NCI-H2029 (cell line): Measurements from ENCODE around the gene KNTC1.
"Not testable (repeated sequence)": the region's sequence is repeated elsewhere in the genome, so short reads cannot be mapped to it uniquely, and the experiment has no call there.

ENCODE experiments used
- DNase-seq: peaks from one replicate; lab custom pipeline; 2025; lab: John Stamatoyannopoulos, UW

Gene KNTC1, protein sequence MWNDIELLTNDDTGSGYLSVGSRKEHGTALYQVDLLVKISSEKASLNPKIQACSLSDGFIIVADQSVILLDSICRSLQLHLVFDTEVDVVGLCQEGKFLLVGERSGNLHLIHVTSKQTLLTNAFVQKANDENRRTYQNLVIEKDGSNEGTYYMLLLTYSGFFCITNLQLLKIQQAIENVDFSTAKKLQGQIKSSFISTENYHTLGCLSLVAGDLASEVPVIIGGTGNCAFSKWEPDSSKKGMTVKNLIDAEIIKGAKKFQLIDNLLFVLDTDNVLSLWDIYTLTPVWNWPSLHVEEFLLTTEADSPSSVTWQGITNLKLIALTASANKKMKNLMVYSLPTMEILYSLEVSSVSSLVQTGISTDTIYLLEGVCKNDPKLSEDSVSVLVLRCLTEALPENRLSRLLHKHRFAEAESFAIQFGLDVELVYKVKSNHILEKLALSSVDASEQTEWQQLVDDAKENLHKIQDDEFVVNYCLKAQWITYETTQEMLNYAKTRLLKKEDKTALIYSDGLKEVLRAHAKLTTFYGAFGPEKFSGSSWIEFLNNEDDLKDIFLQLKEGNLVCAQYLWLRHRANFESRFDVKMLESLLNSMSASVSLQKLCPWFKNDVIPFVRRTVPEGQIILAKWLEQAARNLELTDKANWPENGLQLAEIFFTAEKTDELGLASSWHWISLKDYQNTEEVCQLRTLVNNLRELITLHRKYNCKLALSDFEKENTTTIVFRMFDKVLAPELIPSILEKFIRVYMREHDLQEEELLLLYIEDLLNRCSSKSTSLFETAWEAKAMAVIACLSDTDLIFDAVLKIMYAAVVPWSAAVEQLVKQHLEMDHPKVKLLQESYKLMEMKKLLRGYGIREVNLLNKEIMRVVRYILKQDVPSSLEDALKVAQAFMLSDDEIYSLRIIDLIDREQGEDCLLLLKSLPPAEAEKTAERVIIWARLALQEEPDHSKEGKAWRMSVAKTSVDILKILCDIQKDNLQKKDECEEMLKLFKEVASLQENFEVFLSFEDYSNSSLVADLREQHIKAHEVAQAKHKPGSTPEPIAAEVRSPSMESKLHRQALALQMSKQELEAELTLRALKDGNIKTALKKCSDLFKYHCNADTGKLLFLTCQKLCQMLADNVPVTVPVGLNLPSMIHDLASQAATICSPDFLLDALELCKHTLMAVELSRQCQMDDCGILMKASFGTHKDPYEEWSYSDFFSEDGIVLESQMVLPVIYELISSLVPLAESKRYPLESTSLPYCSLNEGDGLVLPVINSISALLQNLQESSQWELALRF (N-terminal part only)

DNA sequence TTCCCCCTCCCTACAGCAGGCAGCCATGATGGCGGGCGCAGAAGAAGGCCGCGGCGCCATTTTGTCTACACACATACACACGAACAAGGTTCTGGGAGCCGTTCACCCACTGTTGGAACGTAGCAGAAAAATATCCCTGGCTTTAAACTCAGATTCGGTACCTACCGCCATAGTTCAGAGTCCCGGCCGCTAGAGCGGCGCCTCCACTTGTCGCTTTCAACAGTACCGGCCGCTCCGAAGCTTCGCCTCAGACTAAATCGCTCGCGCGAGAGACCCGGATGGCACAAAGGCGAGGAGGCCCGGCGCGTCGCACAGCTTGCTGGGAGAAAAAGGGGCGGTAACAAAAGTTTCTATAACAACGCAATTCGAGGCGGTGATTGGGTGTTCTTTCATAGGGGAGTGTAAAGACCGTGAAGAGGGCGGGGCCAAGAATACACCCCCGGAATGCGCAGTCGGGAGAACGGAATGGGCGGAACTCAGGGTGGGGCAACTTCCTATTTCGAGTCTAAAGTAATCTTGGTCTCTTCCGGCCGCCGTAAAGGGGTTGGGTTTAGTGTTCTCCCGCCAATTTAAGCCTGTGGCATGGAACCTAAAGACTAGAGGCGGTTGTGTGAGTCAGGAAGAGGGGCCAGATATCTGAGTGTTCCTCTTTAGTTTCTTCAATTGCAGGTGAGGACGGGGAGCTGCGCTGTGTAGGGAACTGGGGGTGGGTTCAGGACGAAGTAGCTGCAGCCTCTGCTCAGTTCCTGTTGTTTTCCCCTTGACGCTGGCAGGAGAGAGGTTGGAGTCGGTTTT, at the start of gene KNTC1, which contains the start of gene RSRC2:
Gene KNTC1, plus strand, starts transcription at position 567 of the 795 bp plus-strand sequence. CDS start 2,815 bp downstream, outside the sequence.
Gene RSRC2, minus strand, starts transcription at position 254 of the 795 bp plus-strand sequence. Its CDS starts 83 bp downstream, at position 171.
- DNase-seq, result peak; percentile 99

DNA sequence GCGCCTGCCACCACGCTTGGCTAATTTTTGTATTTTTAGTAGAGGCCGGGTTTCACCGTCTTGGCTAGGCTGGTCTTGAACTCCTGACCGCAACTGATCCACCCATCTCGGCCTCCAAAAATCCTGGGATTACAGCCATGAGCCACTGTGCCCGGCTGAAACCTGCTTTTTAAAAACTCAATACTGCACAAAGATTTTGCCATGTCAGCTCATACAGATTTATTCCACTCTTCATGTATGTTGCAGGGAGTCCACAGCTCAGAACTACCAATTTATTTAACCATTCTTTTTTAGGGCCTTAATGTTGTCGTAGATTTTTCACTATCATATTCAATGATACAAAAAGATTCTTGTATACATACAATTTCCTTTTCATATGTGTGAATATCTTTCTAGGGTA, 46.3 kb upstream of the KNTC1 start:
- DNase-seq, result no peak

- DNase-seq, result no peak
Measured at GRCh38 chr12:122481861-122482260, 45.2 kb upstream of the KNTC1 start.

DNA sequence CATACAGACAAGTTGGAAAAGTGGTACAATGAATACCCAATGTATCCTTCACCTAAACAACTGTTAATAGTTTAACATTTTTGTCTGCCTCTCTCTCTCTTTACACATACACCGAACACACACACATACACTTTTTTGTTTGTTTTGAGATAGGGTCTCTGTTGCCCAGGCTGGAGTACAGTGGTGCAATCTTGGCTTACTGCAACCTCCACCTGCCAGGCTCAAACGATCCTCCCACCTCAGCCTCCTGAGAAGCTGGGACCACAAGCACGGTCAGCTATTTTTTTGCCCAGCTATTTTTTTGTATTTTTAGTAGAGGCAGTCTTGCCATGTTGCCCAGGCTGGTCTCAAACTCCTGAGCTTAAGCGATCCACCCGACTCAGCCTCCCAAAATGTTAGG, 43.1 kb upstream of the KNTC1 start:
- DNase-seq, result no peak

DNA sequence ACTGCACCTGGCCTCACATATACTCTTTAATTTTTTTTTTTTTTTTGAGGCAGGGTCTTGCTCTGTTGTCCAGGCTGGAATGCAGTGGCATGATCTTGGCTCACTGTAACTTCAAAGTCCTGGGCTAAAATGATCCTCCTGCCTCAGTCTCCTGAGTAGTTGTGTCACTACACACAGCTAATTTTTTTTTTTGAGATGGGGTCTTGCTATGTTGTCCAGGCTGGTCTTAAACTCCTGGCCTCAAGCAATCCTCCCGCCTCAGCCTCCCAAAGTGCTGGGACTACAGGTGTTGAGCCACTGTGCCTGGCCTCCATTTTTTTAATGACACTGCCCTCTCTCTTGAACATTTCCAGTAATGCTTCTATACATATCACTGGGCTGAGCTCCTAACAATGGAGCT, 42.7 kb upstream of the KNTC1 start:
- not testable (repeated sequence) for DNase-seq

DNA sequence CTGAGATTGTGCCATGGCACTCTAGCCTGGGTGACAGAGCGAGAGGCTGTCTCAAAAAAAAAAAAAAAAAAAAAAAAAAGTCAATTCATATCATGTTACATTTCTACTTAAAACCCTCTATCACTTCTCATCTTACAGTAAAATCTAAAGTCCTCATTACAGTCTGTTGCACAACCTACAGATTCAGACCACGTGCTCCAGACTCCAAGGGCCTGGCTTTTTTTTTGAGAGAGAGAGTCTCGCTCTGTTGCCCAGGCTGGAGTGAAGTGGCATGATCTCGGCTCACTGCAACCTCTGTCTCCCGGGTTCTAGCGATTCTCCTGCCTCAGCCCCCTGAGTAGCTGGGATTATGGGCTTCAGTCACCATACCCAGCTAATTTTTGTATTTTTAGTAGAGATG, 40.7 kb upstream of the KNTC1 start:
- DNase-seq, result peak; percentile 18

- no peak for DNase-seq
Measured at GRCh38 chr12:122486805-122487426, 40.1 kb upstream of the KNTC1 start.

DNA sequence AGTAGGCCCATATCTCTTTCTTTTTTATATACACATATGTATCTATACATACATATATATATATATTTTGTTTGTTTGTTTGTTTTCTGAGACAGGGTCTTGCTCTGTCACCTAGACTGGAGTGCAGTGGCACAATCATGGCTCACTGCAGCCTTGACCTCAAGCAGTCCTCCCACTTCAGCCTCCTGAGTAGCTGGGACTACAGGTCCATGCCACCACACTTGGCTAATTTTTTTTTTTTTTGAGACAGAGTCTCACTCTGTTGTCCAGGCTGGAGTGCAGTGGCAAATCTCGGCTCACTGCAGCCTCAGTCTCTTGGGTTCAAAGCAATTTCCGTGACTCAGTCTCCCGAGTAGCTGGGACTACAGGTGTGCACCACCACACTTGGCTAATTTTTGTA, 39.2 kb upstream of the KNTC1 start:
- DNase-seq, result not testable (repeated sequence)

- no peak for DNase-seq
Measured at GRCh38 chr12:122489038-122489437, 38.0 kb upstream of the KNTC1 start.

DNA sequence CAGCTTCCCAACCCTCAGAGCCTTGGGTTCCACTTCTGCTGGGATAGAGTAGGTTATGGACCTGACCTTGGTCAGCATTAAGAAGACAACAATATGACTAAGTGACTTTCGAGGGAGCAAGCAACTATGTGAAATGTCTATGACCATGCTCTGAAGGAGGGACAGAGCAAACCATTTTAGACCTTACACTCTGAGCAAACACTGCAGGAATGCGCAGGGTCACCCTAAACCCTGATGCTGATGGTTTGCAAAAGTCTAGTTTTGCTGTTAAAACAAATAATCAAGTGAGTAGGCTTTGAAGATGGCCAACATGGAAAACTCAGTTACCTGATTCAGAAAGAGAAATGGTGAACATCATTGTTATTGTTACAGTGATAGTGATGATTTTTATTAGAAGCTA, 35.1 kb upstream of the KNTC1 start:
- DNase-seq, result no peak

GRCh38 chr12:122493222-122493621, 33.8 kb upstream of the KNTC1 start:
- DNase-seq, result not testable (repeated sequence)

GRCh38 chr12:122495258-122495657, 31.8 kb upstream of the KNTC1 start:
- DNase-seq, result no peak

- peak; percentile 73 for DNase-seq
Measured at GRCh38 chr12:122499991-122500684, 26.9 kb upstream of the KNTC1 start.

DNA sequence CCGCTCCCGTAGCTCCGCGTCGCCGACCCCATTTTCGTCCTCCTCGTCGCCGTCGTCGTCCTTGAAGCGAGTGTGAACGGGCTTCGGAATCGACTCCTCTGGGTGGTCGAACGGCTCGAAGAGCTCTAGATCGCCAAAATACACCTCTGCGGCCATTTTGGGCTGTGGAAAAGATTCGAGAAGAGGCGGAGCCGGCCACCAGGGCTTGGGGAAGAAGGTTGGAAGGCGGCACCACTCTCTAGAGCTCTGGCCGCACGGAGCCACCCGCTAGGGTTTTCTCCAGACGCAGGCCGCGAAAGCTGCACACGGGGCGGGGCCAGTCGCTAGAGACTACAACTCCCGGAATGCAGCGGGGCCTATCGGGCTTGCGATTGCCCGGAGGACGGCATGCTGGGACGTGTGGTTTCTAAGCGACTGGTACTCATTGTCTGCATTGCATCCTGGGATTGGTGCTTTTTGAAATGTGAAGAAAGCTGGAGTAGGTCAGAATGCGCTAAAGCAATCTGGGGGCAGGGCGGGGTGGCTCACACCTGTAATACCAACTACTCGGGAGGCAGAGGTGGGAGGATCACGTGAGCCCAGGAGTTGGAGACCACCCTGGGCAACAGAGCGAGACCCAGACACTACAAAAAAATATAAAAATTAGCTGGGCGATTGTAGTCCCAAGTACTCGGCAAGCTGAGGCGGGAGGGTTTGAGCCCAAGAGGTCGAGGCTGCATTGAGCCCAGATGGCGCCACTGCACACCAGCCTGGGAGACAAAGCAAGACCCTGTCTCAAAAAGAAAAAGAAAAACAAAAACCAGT, 26.2 kb upstream of the KNTC1 start, which contains the start of gene ZCCHC8:
Gene ZCCHC8, minus strand, starts transcription at position 248 of the 804 bp plus-strand sequence. Its CDS starts 92 bp downstream, at position 156.
- DNase-seq, result peak; percentile 97

DNA sequence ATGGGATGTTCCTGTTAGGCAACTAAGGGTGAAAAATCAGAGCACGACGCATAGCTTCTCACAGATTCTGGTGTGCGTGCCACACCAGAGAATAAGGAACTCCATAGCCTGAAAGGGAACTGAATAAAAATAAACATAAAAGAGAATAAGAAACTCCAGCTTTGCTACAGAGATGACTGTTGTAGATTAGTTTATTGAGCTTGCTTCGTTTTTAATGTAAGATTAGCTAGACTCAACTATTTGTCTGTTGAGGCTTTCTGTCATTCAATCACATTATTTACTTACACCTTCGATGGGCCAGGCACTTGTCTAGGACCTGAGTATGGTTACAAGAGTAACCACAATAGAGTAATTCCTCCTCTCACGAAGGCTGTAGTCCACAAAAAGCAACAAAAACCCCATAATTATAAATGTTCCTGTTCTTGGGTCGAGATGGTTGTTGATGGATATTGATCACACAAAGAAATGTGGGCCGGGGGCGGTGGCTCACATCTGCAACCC, 25.5 kb upstream of the KNTC1 start:
- no peak for DNase-seq

- DNase-seq, result no peak
Measured at GRCh38 chr12:122503147-122503751, 23.8 kb upstream of the KNTC1 start.

- no peak for DNase-seq
Measured at GRCh38 chr12:122503783-122504590, 23.1 kb upstream of the KNTC1 start.
